ENCODE measurements around the gene TTC34. TPM values are rescaled to one million over a fixed set of nuclear protein-coding genes. Genes with fewer than 3 reads are reported as not detected.
A peak's percentile ranks its signal among the peaks of the same experiment; 100 is the strongest.

TTC34 gene
- polyA plus RNA-seq, 1 of the 3 experiments (the other 2 are of a cell fraction), result 0.16 TPM

- CTCF ChIA-PET, result interaction anchor here (1.2 kb wide), 1 partner anchor 11 kb away, joined by 5 read pairs; no protein-coding TSS in a partner anchor
- Histone ChIP-seq H4K20me1 (ENCODE audit: insufficient read depth) (no peaks in the 10 kb centered on the region), H3K27ac (ENCODE audit: low read depth in 2 of 2, low read length in 1 of 2) (no peak overlapping the region)
Observed at GRCh38 chr1:2604844-2605508, 196.5 kb downstream of the TTC34 start.

GRCh38 chr1:2604156-2604843 is 197.2 kb downstream of the TTC34 start:
- Histone ChIP-seq H3F3A (replicated peaks; ENCODE audit: insufficient read depth) (no peaks in the 10 kb centered on the region), H4K20me1 (ENCODE audit: insufficient read depth) (no peaks in the 10 kb centered on the region), H3K9me3 (no peaks in the 10 kb centered on the region), H3K4me3 (ENCODE audit: low read depth in 2 of 2, low read length in 1 of 2) (no peak overlapping the region), H3K36me3 (replicated peaks in 1 of 2; ENCODE audit: control insufficient read depth in 1 of 2, insufficient read depth in 2 of 2, low read length in 1 of 2) (no peaks in the 10 kb centered on the region), H3K27ac (ENCODE audit: low read depth in 2 of 2, low read length in 1 of 2) (no peak overlapping the region), H3K27me3 (ENCODE audit: insufficient read depth) (no peaks in the 10 kb centered on the region), H3K4me1 (ENCODE audit: control insufficient read depth in 1 of 2, insufficient read depth in 2 of 2, low read depth in 1 of 2, low read length in 1 of 2) (no peaks in the 10 kb centered on the region; a peak in 1 of 4 replicates), H3K4me2 (no peak overlapping the region), H3K9ac (no peak overlapping the region), H2AFZ (ENCODE audit: low read depth) (no peak overlapping the region), H3K79me2 (ENCODE audit: insufficient read depth) (no peaks in the 10 kb centered on the region), H3K9me2 (no peaks in the 10 kb centered on the region)
- WGBS (ENCODE audit: low lambda C conversion rate), result 6% methylated on average over 3 of the region's 19 CpGs
- POLR2A ChIA-PET, result no interaction called here
- TF ChIP-seq CHD2 (IDR thresholded peaks at IDR 0.05; ENCODE audit: low read length, partially characterized antibody) (no peak), USF1 (IDR thresholded peaks at IDR 0.05; ENCODE audit: borderline replicate concordance, low read depth) (no peak), NRF1 (IDR thresholded peaks at IDR 0.05; ENCODE audit: low read depth, low read length) (no peak), SMC3 (IDR thresholded peaks at IDR 0.05; ENCODE audit: low read depth, low read length) (no peak), EZH2phosphoT487 (IDR thresholded peaks at IDR 0.05; ENCODE audit: borderline replicate concordance, low read depth) (no peak), MAX (IDR thresholded peaks at IDR 0.05; ENCODE audit: low read depth) (no peak), TAF1 (IDR thresholded peaks at IDR 0.05; ENCODE audit: borderline replicate concordance, low read depth, low read length) (no peak), POLR2AphosphoS5 (IDR thresholded peaks at IDR 0.05; ENCODE audit: low read depth, low read length) (no peak), FOXJ3 (CRISPR knock-in tag; IDR thresholded peaks at IDR 0.05) (no peak), RCOR1 (IDR thresholded peaks at IDR 0.05; ENCODE audit: low read length) (no peak), USF2 (IDR thresholded peaks at IDR 0.05; ENCODE audit: borderline replicate concordance, low read depth, low read length) (no peak), YY1 (IDR thresholded peaks at IDR 0.05; ENCODE audit: low read depth) (no peak), RAD21 (IDR thresholded peaks at IDR 0.05; ENCODE audit: low read length) (no peak), GABPA (IDR thresholded peaks at IDR 0.05; ENCODE audit: low read depth) (no peak), MXI1 (IDR thresholded peaks at IDR 0.05; ENCODE audit: low read depth, low read length) (no peak), ZBTB33 (IDR thresholded peaks at IDR 0.05; ENCODE audit: borderline replicate concordance, low read depth) (no peak)
- peak; percentile 19 for DNase-seq
- CTCF ChIA-PET, result interaction anchor here (1.2 kb wide), 1 partner anchor 10 kb away, joined by 5 read pairs; no protein-coding TSS in a partner anchor

More at GRCh38 chr1:2604844-2605508, 196.5 kb downstream of the TTC34 start:
- H3K9me3 ChIP-seq, result no peaks in the 10 kb centered on the region
- H3K36me3 ChIP-seq (replicated peaks in 1 of 2; ENCODE audit: control insufficient read depth in 1 of 2, insufficient read depth in 2 of 2, low read length in 1 of 2), result no peaks in the 10 kb centered on the region
- H3K4me1 ChIP-seq (ENCODE audit: control insufficient read depth in 1 of 2, insufficient read depth in 2 of 2, low read depth in 1 of 2, low read length in 1 of 2), result no peaks in the 10 kb centered on the region; a peak in 1 of 4 replicates
- TF ChIP-seq RFX5 (IDR thresholded peaks at IDR 0.05; ENCODE audit: low read length) (no peak), MEF2A (IDR thresholded peaks at IDR 0.05; ENCODE audit: borderline replicate concordance, low read depth) (no peak)
- no peak overlapping the region for H3K9ac ChIP-seq
- no peaks in the 10 kb centered on the region for H3K27me3 ChIP-seq (ENCODE audit: insufficient read depth)
- POLR2A ChIA-PET, result no interaction called here
- DNase-seq, result peak; percentile 24
- no peak overlapping the region for H3K4me3 ChIP-seq (ENCODE audit: low read depth in 2 of 2, low read length in 1 of 2)
- H3F3A ChIP-seq (replicated peaks; ENCODE audit: insufficient read depth), result no peaks in the 10 kb centered on the region
- H3K4me2 ChIP-seq, result no peak overlapping the region
- H3K9me2 ChIP-seq, result no peaks in the 10 kb centered on the region
- no peak overlapping the region for H2AFZ ChIP-seq (ENCODE audit: low read depth)
- 30% methylated on average over 5 of the region's 14 CpGs for WGBS (ENCODE audit: low lambda C conversion rate)
- H3K79me2 ChIP-seq (ENCODE audit: insufficient read depth), result no peaks in the 10 kb centered on the region
